GM19468 (cell line): Measurements from ENCODE around the gene SLC46A2.

Experiments used
- ATAC-seq: cut with Tn5 transposase; IDR thresholded peaks from one replicate; pipeline ENCODE4 v1.9.1; 2021; ENCODE audit warnings: mild to moderate bottlenecking, moderate library complexity, moderate number of reproducible peaks; ENCODE audit not compliant: unreplicated experiment; ENCODE audit errors: extremely low read depth

The SLC46A2 gene

GRCh38 chr9:112839331-112839730 lies 51.3 kb downstream of the SLC46A2 start:
- no peak for ATAC-seq

DNA sequence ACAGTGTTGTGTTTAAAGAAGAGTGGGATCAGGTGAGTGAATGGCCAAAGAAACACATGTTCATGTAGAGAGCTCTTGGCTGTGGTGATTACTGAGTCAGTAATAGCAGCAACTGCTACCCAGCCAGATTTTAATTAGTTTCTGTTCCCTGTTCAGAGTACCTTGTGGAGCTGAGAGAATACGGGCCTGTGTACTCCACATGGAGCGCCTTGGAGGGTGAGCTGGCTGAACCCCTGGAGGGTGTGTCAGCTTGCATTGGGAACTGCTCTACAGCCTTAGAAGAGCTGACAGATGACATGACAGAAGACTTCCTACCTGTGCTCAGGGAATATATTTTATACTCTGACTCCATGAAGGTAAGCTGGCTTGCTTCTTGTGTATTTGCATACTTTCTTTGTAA lies 52.3 kb downstream of the SLC46A2 start:
- ATAC-seq = no peak

GRCh38 chr9:112836394-112836793 lies 54.3 kb downstream of the SLC46A2 start:
- no peak for ATAC-seq

DNA sequence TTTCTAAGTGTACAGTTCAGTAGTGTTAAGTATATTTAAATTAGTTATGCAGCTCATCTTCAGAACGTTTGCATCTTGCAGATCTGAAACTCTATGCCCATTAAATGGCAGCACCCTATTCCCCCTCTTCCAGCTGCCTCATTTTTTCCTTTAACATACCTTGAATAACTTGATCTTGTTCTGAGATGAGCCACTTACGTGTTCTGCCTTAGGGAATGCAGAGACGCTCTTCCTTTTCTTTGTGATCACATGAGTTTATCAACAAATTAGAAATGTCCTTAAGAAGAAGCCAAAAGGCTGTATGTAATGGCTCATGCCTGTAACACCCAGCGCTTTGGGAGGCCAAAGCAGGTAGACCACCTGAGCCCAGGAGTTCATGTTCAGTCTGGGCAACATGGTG lies 57.6 kb downstream of the SLC46A2 start:
- ATAC-seq = no peak

GRCh38 chr9:112831969-112832368 lies 58.7 kb downstream of the SLC46A2 start:
- no peak for ATAC-seq

- no peak for ATAC-seq
Measured at GRCh38 chr9:112831281-112831851, 59.3 kb downstream of the SLC46A2 start.
